ENCODE data around the gene CYBC1.
A peak's percentile ranks its signal among the peaks of the same experiment; 100 is the strongest.

CYBC1 gene

DNA sequence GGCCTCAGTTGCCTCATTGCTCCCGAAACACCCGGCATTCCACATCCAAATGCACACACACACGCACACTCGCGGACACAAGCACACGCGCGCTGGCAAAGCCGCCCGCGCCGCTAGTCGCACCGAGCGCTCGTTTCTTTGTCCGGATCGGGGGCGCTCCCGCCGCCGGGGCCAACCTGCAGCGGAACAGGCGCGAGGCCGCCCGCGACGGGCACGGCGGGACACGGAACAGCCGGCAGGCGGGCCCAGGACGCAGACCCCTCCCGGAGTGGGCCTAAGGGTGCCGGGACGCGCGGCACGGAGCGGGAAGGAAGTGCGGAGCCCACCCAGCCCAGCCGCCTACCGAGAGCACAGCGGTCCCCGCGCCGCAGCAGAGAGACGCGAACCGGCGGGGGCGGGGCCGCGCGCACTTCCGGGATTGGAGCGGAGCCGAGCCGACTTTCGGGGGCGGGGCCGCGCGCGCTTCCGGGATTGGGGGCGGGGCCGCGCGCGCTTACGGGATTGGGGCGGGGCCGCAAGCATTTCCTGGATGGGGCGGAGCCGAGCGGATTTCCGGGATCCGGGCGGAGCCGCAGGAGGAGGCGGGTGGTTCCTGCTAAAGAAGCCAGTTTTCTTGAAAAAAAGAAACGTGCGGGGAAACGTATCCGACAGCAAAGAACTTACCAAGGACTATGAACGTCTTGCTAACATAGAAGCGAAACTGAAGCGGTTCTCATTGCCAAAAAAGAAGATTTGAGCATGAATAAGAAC is at the start of gene CYBC1:
CYBC1 (minus strand) TSS at position 396 of the 750 bp plus-strand sequence. CDS start 1,498 bp downstream, outside the sequence.
- peaks cover 43% of the 10 kb centered on the region for H3K36me3 Mint-ChIP-seq

DNA sequence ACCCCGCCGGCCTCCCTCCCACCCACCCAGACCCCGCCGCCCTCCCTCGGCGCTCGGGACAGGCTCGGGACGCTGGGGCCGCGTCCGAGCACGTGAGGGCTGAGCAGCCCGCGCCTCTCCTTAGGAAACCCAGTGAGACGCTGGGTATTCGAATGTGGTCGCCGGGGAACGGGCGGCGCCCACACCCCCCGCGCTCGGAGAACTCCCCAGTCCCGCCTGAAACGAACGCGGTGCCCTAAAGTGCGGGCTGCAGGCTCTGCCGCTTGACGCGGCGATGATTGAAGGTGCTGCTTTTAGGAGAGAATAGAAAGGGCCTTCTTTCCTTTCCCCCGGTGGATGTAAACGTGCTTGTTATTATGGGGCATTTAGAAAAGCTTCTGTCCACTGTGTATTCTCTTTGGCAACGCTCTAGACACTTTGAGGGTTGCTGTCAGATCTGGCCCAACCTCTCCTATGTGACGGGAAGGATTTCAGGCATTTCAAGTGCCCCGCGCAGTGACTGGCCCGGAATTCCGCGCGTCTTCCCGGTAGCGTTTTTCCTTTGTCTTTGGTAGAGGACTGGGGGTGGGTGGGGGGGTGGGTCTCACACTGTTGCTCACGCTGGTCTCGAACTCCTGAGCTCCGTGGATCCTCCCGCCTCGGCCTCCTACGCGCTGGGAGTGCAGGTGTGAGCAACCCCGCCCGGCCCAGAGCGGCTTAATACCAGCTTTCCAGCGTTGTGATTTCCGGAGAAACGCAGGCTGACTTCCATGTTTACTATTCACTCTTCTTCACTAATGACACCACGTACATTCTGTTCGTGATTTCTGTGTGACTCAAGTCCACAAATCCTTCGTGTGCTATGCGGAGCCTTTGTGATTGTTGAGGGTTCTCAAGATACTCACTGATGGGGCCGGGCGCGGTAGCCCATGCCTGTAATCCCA is 47.2 kb upstream of the CYBC1 start:
- peaks cover 49% of the 10 kb centered on the region for H3K4me1 Mint-ChIP-seq
- H3K36me3 Mint-ChIP-seq = peaks cover 22% of the 10 kb centered on the region
- peak overlapping the region; percentile 85 for H3K27ac Mint-ChIP-seq
- H3K4me3 Mint-ChIP-seq = peak overlapping the region; percentile 75
- ATAC-seq = peak; percentile 36
- peak; percentile 31 to 75 for DNase-seq (ENCODE audit: low spot score in 2 of 2)
- no peaks in the 10 kb centered on the region for H3K9me3 Mint-ChIP-seq

More for the DNA sequence above, at the start of gene CYBC1:
- peak; percentile 92 to 96 for DNase-seq (ENCODE audit: low spot score in 2 of 2)
- Mint-ChIP-seq H3K9me3 (no peaks in the 10 kb centered on the region), H3K4me1 (peaks cover 45% of the 10 kb centered on the region), H3K27ac (peak within 1 kb of the TSS; percentile 99), H3K4me3 (peak within 1 kb of the TSS; percentile 99)
- ATAC-seq = peak; percentile 85

GRCh38 chr17:82496529-82497434 is 46.2 kb upstream of the CYBC1 start:
- peak; percentile 92 to 96 for DNase-seq (ENCODE audit: low spot score in 2 of 2)
- peak; percentile 78 for ATAC-seq
- Mint-ChIP-seq H3K9me3 (no peaks in the 10 kb centered on the region), H3K27ac (peak overlapping the region; percentile 85), H3K4me3 (peak overlapping the region; percentile 75), H3K36me3 (peaks cover 22% of the 10 kb centered on the region), H3K4me1 (peaks cover 49% of the 10 kb centered on the region)

DNA sequence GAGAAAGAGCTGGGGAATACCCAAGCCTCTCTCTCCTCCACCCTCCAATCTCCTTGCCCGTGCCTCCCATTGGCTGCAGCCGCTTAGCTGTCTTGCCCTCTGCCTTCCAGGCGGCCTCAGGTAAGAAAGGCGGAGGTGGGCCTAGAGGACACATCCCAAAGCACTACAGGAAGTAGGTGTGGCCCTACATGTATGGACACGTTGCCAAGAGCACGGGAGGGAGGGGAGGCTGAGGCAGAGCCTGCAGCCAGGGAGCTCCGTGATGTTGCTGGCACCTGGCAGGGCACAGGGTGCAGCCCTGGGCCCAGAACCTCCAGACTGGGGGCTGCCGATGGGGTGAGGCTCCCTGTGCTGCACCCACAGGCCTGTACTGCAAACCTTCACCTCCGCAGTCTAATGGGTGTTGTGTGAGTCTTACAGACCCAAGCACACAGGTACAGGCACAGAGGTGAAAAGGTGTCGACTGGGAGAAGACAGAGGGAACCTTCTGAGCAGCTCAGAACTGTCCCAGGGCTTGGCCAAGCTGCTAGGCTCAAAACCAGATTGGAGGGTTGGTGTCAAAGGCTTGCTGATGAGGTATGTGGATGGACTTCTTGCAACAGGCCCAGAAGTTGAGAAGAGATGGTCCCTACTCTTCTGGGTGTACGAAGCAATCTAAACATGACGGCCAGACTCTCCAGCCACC is 45.4 kb upstream of the CYBC1 start:
- Mint-ChIP-seq H3K9me3 (no peaks in the 10 kb centered on the region), H3K27ac (peak overlapping the region; percentile 85), H3K4me1 (peaks cover 49% of the 10 kb centered on the region), H3K36me3 (peaks cover 22% of the 10 kb centered on the region), H3K4me3 (peak overlapping the region; percentile 75)
- ATAC-seq (no peak), DNase-seq (ENCODE audit: low spot score in 2 of 2) (no peak)

DNA sequence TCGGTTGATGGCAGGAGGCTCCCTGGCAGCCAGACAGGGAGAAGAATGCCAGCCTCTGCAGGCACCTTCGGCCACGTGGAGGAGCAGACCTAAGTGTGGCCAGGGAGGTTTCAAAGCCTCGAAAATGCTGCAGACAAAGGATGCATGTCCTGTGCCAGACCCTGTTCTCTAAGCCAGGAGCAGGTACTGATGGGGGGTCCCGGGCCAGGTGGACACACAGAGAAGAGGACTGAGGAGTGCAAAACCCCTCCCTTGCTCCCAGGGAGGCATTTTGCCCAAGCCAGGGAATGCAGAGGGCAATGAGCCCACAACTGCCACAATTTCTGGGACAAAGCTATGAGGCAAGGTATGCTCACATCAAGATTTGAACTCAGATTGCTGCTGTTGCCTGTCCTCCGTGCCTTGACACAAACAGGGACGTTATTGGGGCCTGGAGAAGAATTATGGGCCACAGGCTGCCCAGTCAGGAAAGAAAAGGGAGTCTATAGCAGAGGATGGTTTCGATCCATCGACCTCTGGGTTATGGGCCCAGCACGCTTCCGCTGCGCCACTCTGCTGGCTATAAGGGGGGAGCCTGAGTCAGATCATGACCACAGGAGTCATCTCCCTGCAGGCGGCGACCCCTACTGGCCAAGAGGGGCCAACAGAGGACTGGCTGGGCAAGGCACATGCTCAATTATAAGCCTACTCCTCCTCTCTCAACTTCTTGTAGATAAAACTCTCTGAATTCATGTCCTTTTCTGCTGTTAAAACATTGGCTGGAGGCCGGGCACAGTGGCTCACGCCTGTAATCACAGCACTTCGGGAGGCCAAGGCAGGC is 43.9 kb upstream of the CYBC1 start:
- peak overlapping the region; percentile 97 for H3K27ac Mint-ChIP-seq
- H3K4me3 Mint-ChIP-seq = peak overlapping the region; percentile 53
- H3K9me3 Mint-ChIP-seq = no peaks in the 10 kb centered on the region
- DNase-seq (ENCODE audit: low spot score in 2 of 2) = peak; percentile 90 to 98
- ATAC-seq = peak; percentile 85
- peaks cover 35% of the 10 kb centered on the region for H3K36me3 Mint-ChIP-seq
- peaks cover 48% of the 10 kb centered on the region for H3K4me1 Mint-ChIP-seq

DNA sequence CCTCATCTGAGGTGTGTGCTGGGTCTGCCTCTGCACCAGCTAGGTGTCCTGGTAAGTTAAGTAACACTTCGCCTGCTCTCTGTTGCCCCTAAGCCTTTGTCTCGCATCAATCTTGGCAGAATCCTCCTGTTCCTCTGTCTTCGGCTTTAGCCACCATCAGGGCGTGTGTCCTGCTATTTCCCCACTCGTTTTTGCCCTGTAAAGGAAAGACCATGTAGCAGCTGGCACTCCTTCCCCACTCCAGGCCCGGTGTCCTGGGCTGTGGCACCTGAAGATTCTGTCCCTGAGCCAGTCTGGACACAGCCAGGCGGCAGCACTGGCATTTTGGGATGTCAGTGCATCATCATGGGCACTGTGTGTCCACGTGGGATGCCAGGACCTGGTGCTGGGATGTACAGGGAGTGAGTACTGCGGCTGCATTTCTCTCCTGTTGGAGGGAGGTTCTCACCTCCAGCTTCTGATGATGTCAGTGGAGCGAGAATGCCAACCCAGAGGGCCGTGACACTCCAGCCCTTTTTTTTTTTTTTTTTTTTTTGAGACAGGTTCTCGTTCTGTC is 42.8 kb upstream of the CYBC1 start:
- no peak for ATAC-seq
- Mint-ChIP-seq H3K36me3 (peaks cover 45% of the 10 kb centered on the region), H3K9me3 (no peaks in the 10 kb centered on the region), H3K4me3 (no peak overlapping the region), H3K27ac (peak overlapping the region; percentile 97), H3K4me1 (peaks cover 44% of the 10 kb centered on the region)
- DNase-seq (ENCODE audit: low spot score in 2 of 2) = no peak

GRCh38 chr17:82492643-82493225 is 42.2 kb upstream of the CYBC1 start:
- ATAC-seq (no peak), DNase-seq (ENCODE audit: low spot score in 2 of 2) (no peak)
- H3K4me3 Mint-ChIP-seq = no peak overlapping the region
- H3K4me1 Mint-ChIP-seq = peaks cover 39% of the 10 kb centered on the region
- peaks cover 45% of the 10 kb centered on the region for H3K36me3 Mint-ChIP-seq
- H3K27ac Mint-ChIP-seq = no peak overlapping the region
- no peaks in the 10 kb centered on the region for H3K9me3 Mint-ChIP-seq

GRCh38 chr17:82491533-82491932 is 41.0 kb upstream of the CYBC1 start:
- no peak for DNase-seq (ENCODE audit: low spot score in 2 of 2)
- no peak overlapping the region for H3K4me3 Mint-ChIP-seq
- ATAC-seq = no peak
- peaks cover 57% of the 10 kb centered on the region for H3K36me3 Mint-ChIP-seq
- H3K9me3 Mint-ChIP-seq = no peaks in the 10 kb centered on the region
- H3K27ac Mint-ChIP-seq = no peak overlapping the region
- peaks cover 36% of the 10 kb centered on the region for H3K4me1 Mint-ChIP-seq

GRCh38 chr17:82491196-82491530 is 40.6 kb upstream of the CYBC1 start:
- no peaks in the 10 kb centered on the region for H3K9me3 Mint-ChIP-seq
- ATAC-seq = no peak
- H3K27ac Mint-ChIP-seq = no peak overlapping the region
- DNase-seq (ENCODE audit: low spot score in 2 of 2) = no peak
- peaks cover 36% of the 10 kb centered on the region for H3K4me1 Mint-ChIP-seq
- peaks cover 61% of the 10 kb centered on the region for H3K36me3 Mint-ChIP-seq
- no peak overlapping the region for H3K4me3 Mint-ChIP-seq

- DNase-seq (ENCODE audit: low spot score in 2 of 2) = no peak
- Mint-ChIP-seq H3K36me3 (peaks cover 66% of the 10 kb centered on the region), H3K4me1 (peaks cover 36% of the 10 kb centered on the region), H3K4me3 (no peak overlapping the region), H3K27ac (peak overlapping the region; percentile 23), H3K9me3 (no peaks in the 10 kb centered on the region)
- no peak for ATAC-seq
Observed at GRCh38 chr17:82490512-82491195, 40.1 kb upstream of the CYBC1 start.

DNA sequence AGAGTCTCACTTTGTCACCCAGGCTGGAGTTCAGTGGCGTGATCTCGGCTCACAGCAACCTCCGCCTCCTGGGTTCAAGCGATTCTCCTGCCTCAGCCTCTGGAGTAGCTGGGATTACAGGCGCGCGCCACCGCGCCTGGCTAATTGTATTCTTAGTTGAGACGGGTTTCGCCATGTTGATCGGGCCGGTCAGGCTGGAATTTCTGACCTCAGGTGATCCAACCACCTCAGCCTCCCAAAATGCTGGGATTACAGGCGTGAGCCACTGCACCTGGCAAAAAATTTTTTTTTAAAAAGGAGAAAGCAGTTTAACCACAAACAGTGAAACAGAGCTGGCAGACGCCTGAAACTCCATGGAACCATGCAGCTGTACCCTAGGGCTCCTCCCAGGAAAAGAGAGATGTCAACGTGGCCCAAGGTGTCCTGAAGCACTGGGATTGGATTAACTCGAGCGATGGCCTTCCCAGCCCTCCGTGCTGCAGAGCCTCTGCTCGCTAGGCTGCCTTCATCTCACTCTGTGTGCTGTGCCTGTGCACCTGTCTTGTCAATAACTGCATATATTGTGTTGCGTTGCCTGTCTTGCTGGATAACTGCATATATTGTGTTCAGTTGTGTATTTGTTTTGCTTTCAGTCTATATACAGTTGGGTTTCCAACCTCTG is 39.4 kb upstream of the CYBC1 start:
- peaks cover 35% of the 10 kb centered on the region for H3K4me1 Mint-ChIP-seq
- peaks cover 71% of the 10 kb centered on the region for H3K36me3 Mint-ChIP-seq
- no peaks in the 10 kb centered on the region for H3K9me3 Mint-ChIP-seq
- DNase-seq (ENCODE audit: low spot score in 2 of 2) (no peak), ATAC-seq (no peak)
- peak overlapping the region; percentile 23 for H3K27ac Mint-ChIP-seq
- H3K4me3 Mint-ChIP-seq = no peak overlapping the region

GRCh38 chr17:82489117-82489516 is 38.6 kb upstream of the CYBC1 start:
- Mint-ChIP-seq H3K27ac (peak overlapping the region; percentile 56), H3K9me3 (no peaks in the 10 kb centered on the region), H3K4me1 (peaks cover 27% of the 10 kb centered on the region), H3K4me3 (no peak overlapping the region), H3K36me3 (peaks cover 71% of the 10 kb centered on the region)
- no peak for DNase-seq (ENCODE audit: low spot score in 2 of 2)
- no peak for ATAC-seq

All from stimulated activated effector memory CD8-positive, alpha-beta T cell treated with anti-CD3 and anti-CD28 coated beads, Interleukin-12 subunit alpha, Interleukin-12 subunit beta, amount 100 ng/mL, for 72 hours (primary cell).